Measurements from ENCODE around the gene OPTC. TPM values are rescaled to one million over a fixed set of nuclear protein-coding genes. Genes with fewer than 3 reads are reported as not detected.
A peak's percentile ranks its signal among the peaks of the same experiment; 100 is the strongest.

The OPTC gene
- polyA plus RNA-seq, 4 donors, result not detected

DNA sequence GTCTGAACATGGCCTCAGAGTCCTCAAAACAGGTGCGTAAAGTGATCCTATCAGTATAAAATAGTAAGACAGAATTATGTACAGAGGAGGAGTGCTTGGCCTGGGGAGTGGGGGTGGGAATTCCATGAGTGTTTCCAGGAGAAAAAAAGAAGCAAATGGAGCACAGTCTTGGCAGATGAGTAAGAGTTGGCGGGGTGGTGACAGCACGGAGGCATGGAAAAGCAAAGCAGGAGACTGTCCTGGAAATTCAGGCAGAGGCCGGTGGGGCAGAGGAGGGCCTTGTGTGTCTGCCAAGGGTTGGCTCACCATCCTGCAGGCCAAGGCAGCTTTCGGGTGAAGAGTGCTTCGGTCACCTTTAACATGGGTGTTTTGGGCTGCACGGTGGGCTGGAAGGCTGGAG is 63.4 kb downstream of the OPTC start:
- H3K4me1 ChIP-seq (ENCODE audit: control insufficient read depth in 3 of 3, insufficient read depth in 2 of 3, low read depth in 1 of 3, low read length in 2 of 3), result peaks cover 0 to 4% (median 0%) of the 10 kb centered on the region in 3 donors
- no peaks in the 10 kb centered on the region for H3K9me3 ChIP-seq (ENCODE audit: control insufficient read depth in 2 of 2, insufficient read depth in 1 of 2, low read depth in 1 of 2, low read length in 1 of 2)
- H3K36me3 ChIP-seq (ENCODE audit: control insufficient read depth in 3 of 3, insufficient read depth in 2 of 3, low read depth in 1 of 3, low read length in 3 of 3), result no peaks in the 10 kb centered on the region
- 80 to 85% (median 84%) methylated on average over 7 of the region's 7 CpGs for WGBS, 3 donors
- peak overlapping the region in 2 of 3 donors; percentile 12 to 57 for H3K27ac ChIP-seq (ENCODE audit: low read depth in 1 of 3, low read length in 2 of 3)
- H3K4me3 ChIP-seq (ENCODE audit: low read depth in 1 of 3, low read length in 3 of 3), result no peak overlapping the region
- DNase-seq (no peak), FAIRE-seq (no peak)
- H3K27me3 ChIP-seq (ENCODE audit: control insufficient read depth in 3 of 3, insufficient read depth in 3 of 3, low read length in 3 of 3), result peaks cover 0 to 3% (median 0%) of the 10 kb centered on the region in 3 donors

- H3K36me3 ChIP-seq (ENCODE audit: control insufficient read depth in 3 of 3, insufficient read depth in 2 of 3, low read depth in 1 of 3, low read length in 3 of 3), result no peaks in the 10 kb centered on the region
- no peaks in the 10 kb centered on the region for H3K9me3 ChIP-seq (ENCODE audit: control insufficient read depth in 2 of 2, insufficient read depth in 1 of 2, low read depth in 1 of 2, low read length in 1 of 2)
- no peak for DNase-seq
- peak overlapping the region in 1 of 3 donors; percentile 57 for H3K27ac ChIP-seq (ENCODE audit: low read depth in 1 of 3, low read length in 2 of 3)
- 62 to 69% (median 63%) methylated on average over 5 of the region's 5 CpGs for WGBS, 3 donors
- FAIRE-seq, result no peak
- H3K4me3 ChIP-seq (ENCODE audit: low read depth in 1 of 3, low read length in 3 of 3), result no peak overlapping the region
- peaks cover 0 to 4% (median 0%) of the 10 kb centered on the region in 3 donors for H3K4me1 ChIP-seq (ENCODE audit: control insufficient read depth in 3 of 3, insufficient read depth in 2 of 3, low read depth in 1 of 3, low read length in 2 of 3)
- H3K27me3 ChIP-seq (ENCODE audit: control insufficient read depth in 3 of 3, insufficient read depth in 3 of 3, low read length in 3 of 3), result peaks cover 0 to 3% (median 0%) of the 10 kb centered on the region in 3 donors
Observed at GRCh38 chr1:203558064-203558760, 64.3 kb downstream of the OPTC start.

Other genes with a start within 250 kb of the OPTC start
- gene BTG2, start 188.6 kb upstream of the OPTC start, polyA plus RNA-seq, result 100 to 1,000 TPM in 2 of 4 donors, 10 to 100 TPM in 2; 15.9 to 193 (median 62.2) TPM
- gene FMOD, start 143.0 kb upstream of the OPTC start, polyA plus RNA-seq, result 10 to 100 TPM in 2 of 4 donors, 1 to 10 TPM in 1, under 1 TPM in 1; 0.89 to 59.5 (median 8.3) TPM
- 10 to 100 TPM in 1 of 4 donors, under 1 TPM in 3; 0.22 to 27.0 (median 0.46) TPM for gene PRELP, start 18.3 kb upstream of the OPTC start, polyA plus RNA-seq
- 10 to 100 TPM in 2 of 4 donors, 1 to 10 TPM in 2; 3.5 to 33.5 (median 13.5) TPM for gene ATP2B4, start 132.7 kb downstream of the OPTC start, polyA plus RNA-seq

All from small intestine (tissue), 7 donors.